MG63 (cell line): ENCODE measurements around the gene POLD3. TPM values are rescaled to one million over a fixed set of nuclear protein-coding genes. Genes with fewer than 3 reads are reported as not detected.
A peak's percentile ranks its signal among the peaks of the same experiment; 100 is the strongest.

Experiments
- DNase-seq: peaks from one replicate; pipeline ENCODE4 v3.0.0-alpha.2; 2020
- H3K27me3 ChIP-seq: fragments of 250-450 bp; sonication (Bioruptor Pico); 2 replicates; pipeline ENCODE4 v1.5.1; 2020; ENCODE audit warnings: mild to moderate bottlenecking, moderate library complexity
- H3K36me3 ChIP-seq: fragments of 250-450 bp; sonication (Bioruptor Pico); 2 replicates; pipeline ENCODE4 v1.5.1; 2020; ENCODE audit warnings: mild to moderate bottlenecking, moderate library complexity
- H3K4me3 ChIP-seq: fragments of 250-450 bp; sonication (Bioruptor Pico); 2 replicates; pipeline ENCODE4 v1.5.1; 2020; ENCODE audit warnings: mild to moderate bottlenecking, moderate library complexity
- H3K9me3 ChIP-seq: fragments of 250-450 bp; sonication (Bioruptor Pico); 2 replicates; pipeline ENCODE4 v1.5.1; 2020; ENCODE audit warnings: mild to moderate bottlenecking, moderate library complexity
- total RNA-seq: library from RNA; depleted of rRNA; stranded (reverse); fragments of >200 nt; shearing (Covaris generic); gene quantifications from 2 replicates; pipeline ENCODE4 v1.2.3, GENCODE V29; 2014; ENCODE audit warnings: low replicate concordance

Gene POLD3
- total RNA-seq, 1 experiment from 2014 or later = 22.9 TPM

DNA sequence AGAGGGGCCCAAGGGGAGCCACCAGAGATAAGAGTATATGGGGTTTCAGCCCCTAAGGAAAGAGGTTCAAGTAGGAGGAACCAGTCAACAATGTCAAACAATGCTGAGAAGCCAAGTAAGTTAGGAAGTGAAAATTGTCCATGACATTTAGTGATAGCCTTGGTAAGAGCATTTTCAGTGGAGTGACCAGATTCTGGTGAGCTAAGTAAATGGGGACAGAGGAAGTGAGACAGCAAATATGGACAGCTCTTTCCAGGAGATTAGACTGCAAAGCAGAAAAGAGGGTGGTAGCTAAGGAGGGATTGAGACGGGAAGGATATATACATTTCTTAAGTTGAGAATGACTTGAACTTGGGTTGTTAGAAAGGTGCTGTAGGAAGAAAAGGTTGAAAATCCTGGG lies 22.9 kb downstream of the POLD3 start:
- Histone ChIP-seq H3K4me3 (no peak overlapping the region), H3K9me3 (no peaks in the 10 kb centered on the region), H3K27me3 (no peaks in the 10 kb centered on the region), H3K36me3 (peaks cover 74% of the 10 kb centered on the region)
- no peak for DNase-seq

DNA sequence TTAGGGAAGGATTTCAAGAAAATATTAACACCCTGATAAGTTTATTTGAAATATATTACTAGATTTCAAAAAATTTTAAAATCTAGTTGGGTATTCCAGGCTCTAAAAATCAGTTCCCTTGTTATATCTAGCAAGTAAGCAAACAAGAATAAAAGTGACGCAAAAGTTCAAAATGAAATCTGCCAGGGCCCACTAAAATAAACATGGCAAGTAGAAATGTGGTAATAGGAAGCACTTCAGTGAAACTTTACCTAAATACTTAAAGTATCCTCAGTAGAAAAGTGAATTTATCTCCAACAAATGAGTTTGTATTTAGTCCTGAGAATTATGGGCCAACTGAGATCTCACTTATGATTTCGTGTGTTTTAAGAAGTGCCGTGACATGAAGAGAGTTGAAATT lies 23.6 kb downstream of the POLD3 start:
- no peak overlapping the region for H3K4me3 ChIP-seq
- no peaks in the 10 kb centered on the region for H3K27me3 ChIP-seq
- H3K9me3 ChIP-seq = no peaks in the 10 kb centered on the region
- no peak for DNase-seq
- H3K36me3 ChIP-seq = peaks cover 81% of the 10 kb centered on the region

- no peak for DNase-seq
- no peak overlapping the region for H3K4me3 ChIP-seq
- peaks cover 71% of the 10 kb centered on the region for H3K36me3 ChIP-seq
- no peaks in the 10 kb centered on the region for H3K27me3 ChIP-seq
- no peaks in the 10 kb centered on the region for H3K9me3 ChIP-seq
Measured at GRCh38 chr11:74620531-74620930, 28.1 kb downstream of the POLD3 start.

- no peak overlapping the region for H3K4me3 ChIP-seq
- no peak for DNase-seq
- no peaks in the 10 kb centered on the region for H3K9me3 ChIP-seq
- peaks cover 51% of the 10 kb centered on the region for H3K36me3 ChIP-seq
- H3K27me3 ChIP-seq = no peaks in the 10 kb centered on the region
Measured at GRCh38 chr11:74626130-74626529, 33.7 kb downstream of the POLD3 start.

- H3K4me3 ChIP-seq = no peak overlapping the region
- H3K9me3 ChIP-seq = no peaks in the 10 kb centered on the region
- no peak for DNase-seq
- H3K27me3 ChIP-seq = no peaks in the 10 kb centered on the region
- H3K36me3 ChIP-seq = peaks cover 51% of the 10 kb centered on the region
Measured at GRCh38 chr11:74626604-74627003, 34.2 kb downstream of the POLD3 start.

DNA sequence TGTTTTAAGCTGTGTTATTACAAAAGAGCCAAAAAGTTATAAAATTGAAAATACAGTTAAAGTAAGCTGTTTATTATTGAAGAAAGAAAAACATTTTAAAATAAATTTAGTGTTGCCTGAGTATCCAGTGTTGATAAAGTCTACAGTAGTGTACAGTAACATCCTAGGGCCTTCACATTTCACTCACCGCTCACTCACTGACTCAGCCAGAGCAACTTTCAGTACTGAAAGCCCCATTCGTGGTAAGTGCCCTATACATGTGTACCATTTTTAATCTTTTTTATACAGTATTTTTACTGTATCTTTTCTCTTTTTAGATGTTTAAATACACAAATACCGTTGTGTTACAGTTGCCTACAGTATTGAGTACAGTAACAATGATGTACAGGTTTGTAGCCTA lies 35.0 kb downstream of the POLD3 start:
- Histone ChIP-seq H3K4me3 (no peak overlapping the region), H3K27me3 (no peaks in the 10 kb centered on the region), H3K36me3 (peaks cover 53% of the 10 kb centered on the region), H3K9me3 (no peaks in the 10 kb centered on the region)
- DNase-seq = no peak

DNA sequence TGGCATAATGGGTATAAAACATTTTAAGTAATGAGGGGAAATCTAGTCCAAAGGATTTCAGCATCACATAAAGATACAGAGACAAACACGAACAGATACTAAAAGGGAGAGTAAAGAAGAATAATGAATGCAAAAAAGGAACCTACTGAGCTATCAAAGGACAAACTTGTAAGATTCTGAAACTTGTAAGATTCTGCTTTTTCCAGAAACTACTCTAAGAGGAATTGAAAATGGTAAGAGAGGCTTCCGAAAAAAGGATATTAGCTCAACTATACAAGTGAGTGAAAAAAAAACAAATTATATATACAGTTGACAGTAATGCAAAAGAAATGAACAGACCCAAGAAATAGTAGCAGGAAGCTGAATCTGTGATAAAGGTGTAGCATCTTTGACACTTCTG lies 37.7 kb downstream of the POLD3 start:
- no peak for DNase-seq
- Histone ChIP-seq H3K9me3 (no peaks in the 10 kb centered on the region), H3K27me3 (no peaks in the 10 kb centered on the region), H3K4me3 (no peak overlapping the region), H3K36me3 (peaks cover 61% of the 10 kb centered on the region)

DNA sequence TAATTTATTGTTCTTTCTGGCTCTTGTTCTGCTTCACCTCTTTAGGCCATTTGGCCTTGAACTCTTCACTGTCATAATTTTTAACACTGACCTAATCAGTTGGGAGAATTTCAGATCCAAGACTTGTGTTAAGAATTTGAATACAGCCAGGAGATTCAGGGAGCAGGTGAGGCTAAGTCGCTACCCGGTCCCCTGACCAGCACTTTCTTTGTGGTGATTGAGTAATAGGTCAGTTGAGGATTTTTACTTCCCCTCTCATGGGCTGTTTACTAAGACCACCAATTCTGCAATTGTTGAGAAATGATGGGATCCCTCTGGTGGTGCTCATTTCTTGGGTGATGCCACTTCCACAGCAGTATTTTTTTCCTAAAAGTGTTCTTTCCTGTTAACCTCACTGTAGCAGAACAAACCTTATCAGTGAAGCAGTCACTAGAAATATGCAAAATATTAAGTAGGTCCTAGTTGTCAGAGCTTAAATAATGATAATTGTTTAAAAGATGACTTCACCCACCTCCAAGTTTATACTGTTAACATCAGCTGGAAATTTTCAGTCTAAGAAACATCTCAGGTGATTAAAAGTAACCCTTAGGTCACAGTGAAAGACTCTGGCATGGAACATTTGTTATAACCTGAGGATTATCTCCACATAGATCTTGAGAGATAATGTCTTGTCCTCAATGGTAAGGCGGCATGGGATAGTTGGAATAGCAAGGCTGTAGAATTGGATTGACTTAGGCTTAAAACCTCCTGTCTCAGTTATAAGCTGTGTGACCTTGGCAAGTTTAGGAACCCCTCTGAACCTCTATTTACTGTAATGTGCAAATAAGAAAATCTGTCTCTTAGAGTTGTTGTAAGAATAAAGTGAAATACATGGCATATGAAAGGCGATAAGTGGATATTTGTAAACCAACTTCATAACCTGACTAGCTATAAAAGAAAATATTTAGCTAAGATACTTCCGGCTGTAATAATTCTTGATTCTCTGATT lies 41.3 kb downstream of the POLD3 start:
- DNase-seq = no peak
- Histone ChIP-seq H3K36me3 (peaks cover 74% of the 10 kb centered on the region), H3K27me3 (no peaks in the 10 kb centered on the region), H3K4me3 (no peak overlapping the region), H3K9me3 (no peaks in the 10 kb centered on the region)

DNA sequence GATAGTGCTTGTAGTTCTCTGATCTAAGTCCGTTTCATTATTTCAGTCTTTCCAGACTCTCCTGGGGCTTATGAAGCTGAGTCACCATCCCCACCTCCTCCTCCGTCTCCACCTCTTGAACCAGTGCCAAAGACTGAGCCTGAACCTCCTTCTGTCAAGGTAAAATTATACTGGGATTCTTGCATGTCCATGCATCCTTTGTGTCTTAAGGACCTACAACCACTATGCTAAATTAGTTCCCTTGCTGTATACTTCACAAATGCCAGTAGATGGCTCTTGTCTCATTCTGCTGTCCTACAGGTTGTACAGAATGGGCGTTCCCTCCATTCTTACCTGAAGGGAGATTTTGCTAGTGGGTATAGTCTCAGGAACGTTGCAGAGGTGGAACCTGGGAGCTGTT lies 42.2 kb downstream of the POLD3 start:
- Histone ChIP-seq H3K27me3 (no peaks in the 10 kb centered on the region), H3K36me3 (peaks cover 74% of the 10 kb centered on the region)
- peak; percentile 8 for DNase-seq

DNA sequence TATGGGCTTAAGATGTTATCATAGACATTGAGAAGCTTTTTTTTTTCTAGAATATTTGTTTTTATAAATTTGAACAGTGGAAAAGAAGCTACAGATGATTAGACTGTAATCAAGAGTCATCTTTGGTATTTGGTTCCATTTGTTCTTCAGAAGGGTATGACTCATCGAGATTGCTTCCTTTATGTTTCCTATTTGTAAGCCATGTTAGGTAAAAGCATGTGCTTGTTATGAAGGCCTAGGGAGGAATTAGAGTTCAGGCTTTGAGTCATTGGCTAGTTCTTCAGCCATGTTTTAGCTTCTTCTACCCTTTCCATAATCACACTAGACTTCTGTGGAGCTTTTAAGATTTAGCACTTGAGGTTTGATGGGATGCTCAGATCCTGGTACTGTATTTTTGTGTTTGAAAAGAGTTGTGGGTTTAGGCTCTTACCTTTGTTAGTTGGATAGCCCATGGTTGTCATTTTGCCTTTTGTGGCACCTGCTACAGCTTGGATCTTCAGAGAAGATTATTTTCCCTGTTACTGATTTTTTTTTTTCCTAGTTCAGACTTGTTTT lies 44.3 kb downstream of the POLD3 start:
- no peak for DNase-seq
- Histone ChIP-seq H3K27me3 (no peaks in the 10 kb centered on the region), H3K9me3 (no peaks in the 10 kb centered on the region), H3K4me3 (no peak overlapping the region), H3K36me3 (peaks cover 85% of the 10 kb centered on the region)

More for the DNA sequence above, 42.2 kb downstream of the POLD3 start:
- Histone ChIP-seq H3K4me3 (no peak overlapping the region), H3K9me3 (no peaks in the 10 kb centered on the region)

DNA sequence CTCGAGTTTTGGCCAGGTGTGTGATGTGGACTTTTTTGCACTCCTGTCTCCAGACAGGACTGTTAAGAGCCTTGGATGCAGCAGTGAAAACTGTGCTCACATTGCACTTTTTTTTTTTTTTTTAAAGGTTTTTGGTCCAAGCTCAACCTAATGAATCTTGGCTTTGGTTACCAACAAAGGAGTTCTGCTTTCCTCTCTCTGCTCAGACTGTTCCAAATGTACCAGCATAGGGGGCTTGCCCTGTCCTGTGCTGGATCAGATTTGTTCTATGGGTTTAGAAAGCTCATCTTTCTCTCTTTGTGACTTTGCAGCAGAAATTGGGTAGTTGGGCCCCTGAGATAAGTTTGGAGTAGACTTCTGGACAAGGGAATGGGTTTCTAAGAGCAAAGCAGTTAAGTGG lies 45.3 kb downstream of the POLD3 start:
- Histone ChIP-seq H3K27me3 (no peaks in the 10 kb centered on the region), H3K36me3 (peaks cover 81% of the 10 kb centered on the region), H3K9me3 (no peaks in the 10 kb centered on the region), H3K4me3 (no peak overlapping the region)
- DNase-seq = no peak

- no peaks in the 10 kb centered on the region for H3K27me3 ChIP-seq
- no peaks in the 10 kb centered on the region for H3K9me3 ChIP-seq
- H3K36me3 ChIP-seq = peaks cover 75% of the 10 kb centered on the region
- no peak overlapping the region for H3K4me3 ChIP-seq
- DNase-seq = no peak
Measured at GRCh38 chr11:74638869-74639268, 46.5 kb downstream of the POLD3 start.

DNA sequence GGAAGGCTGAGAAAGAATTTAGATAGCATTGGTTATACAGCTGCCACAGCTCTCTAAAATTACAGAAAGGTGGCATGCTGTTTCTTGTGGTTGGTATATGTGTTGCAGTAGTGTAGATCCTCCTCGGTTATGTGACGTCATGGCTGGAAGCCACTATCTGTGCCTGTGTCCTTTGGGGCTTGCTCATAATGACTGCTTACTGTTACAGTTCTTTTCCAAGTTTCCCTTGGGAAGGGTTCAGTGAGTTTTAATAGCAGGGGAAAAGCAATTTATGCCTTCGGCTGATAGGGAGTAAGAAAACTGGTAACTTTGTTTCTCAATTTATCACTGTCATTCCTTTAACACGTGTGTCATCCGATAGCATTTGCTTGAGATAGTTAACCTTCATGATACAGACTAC lies 47.2 kb downstream of the POLD3 start:
- no peak for DNase-seq
- H3K36me3 ChIP-seq = peaks cover 72% of the 10 kb centered on the region
- H3K4me3 ChIP-seq = no peak overlapping the region
- no peaks in the 10 kb centered on the region for H3K9me3 ChIP-seq
- H3K27me3 ChIP-seq = no peaks in the 10 kb centered on the region

DNA sequence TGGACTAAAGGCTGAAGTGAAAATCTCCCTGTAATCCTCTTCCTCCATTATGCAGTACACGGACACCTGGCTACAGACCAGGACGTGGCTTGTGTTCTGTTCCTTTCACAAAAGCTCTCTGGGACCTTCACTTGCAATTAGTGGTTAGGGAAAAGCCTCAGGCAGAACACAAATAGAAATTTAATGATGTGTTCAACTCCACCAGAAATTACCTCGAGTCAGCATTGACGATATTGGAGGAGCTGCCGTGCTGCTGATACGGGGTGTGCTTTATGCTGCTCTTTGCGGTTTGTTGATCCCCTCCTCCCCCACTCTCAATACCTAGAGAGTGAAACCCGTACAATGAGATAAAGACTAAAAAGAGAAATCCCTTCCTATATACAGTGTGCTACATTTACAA lies 48.9 kb downstream of the POLD3 start:
- peaks cover 61% of the 10 kb centered on the region for H3K36me3 ChIP-seq
- H3K4me3 ChIP-seq = no peak overlapping the region
- no peak for DNase-seq
- H3K9me3 ChIP-seq = no peaks in the 10 kb centered on the region
- no peaks in the 10 kb centered on the region for H3K27me3 ChIP-seq

DNA sequence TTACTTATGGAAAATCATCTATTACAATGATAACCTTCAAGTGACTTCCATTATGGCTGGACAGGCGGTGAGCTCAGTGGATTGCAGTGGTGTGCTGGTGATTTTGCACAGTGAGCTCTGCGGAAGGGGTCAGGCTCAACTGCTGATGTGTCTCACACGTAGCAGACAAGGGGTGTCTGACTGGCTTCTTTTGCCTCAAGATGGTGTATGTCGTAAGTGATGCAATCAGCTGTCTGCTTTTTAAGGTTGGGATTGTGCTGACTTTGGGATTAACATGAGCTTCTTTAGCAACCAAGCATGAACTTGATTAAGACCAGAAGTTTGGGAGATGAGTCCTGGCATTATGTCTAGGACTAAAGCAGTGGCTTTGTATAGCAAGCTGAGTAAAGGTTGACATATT lies 49.5 kb downstream of the POLD3 start:
- H3K4me3 ChIP-seq = no peak overlapping the region
- no peaks in the 10 kb centered on the region for H3K9me3 ChIP-seq
- peaks cover 57% of the 10 kb centered on the region for H3K36me3 ChIP-seq
- no peak for DNase-seq
- no peaks in the 10 kb centered on the region for H3K27me3 ChIP-seq

DNA sequence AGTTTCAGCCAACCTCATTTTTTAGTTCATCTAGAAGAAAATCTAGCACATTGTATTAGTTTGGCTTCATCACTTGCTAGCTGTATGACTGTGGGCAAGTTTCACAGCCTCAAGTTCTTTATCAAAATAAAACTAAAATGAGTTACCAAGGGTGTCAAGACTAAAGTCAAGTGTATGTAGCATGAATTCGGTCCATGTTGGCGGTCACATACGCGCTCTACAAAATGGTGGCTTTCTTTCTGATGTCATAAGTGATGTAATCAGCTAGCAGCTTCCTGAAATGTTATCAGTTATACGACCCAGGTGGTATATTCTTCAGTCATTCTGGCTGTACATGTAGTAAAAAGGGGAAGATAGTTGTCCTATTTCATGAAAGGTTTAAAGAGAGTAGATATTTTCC lies 50.5 kb downstream of the POLD3 start:
- Histone ChIP-seq H3K9me3 (no peaks in the 10 kb centered on the region), H3K36me3 (peaks cover 49% of the 10 kb centered on the region), H3K27me3 (no peaks in the 10 kb centered on the region), H3K4me3 (no peak overlapping the region)
- no peak for DNase-seq

GRCh38 chr11:74644081-74644480 lies 51.7 kb downstream of the POLD3 start:
- DNase-seq = no peak
- Histone ChIP-seq H3K36me3 (peaks cover 46% of the 10 kb centered on the region), H3K27me3 (no peaks in the 10 kb centered on the region)

GRCh38 chr11:74646215-74646614 lies 53.8 kb downstream of the POLD3 start:
- H3K4me3 ChIP-seq = no peak overlapping the region
- H3K9me3 ChIP-seq = no peaks in the 10 kb centered on the region
- DNase-seq = no peak
- no peaks in the 10 kb centered on the region for H3K27me3 ChIP-seq
- peaks cover 27% of the 10 kb centered on the region for H3K36me3 ChIP-seq

More at GRCh38 chr11:74644081-74644480, 51.7 kb downstream of the POLD3 start:
- no peaks in the 10 kb centered on the region for H3K9me3 ChIP-seq
- H3K4me3 ChIP-seq = no peak overlapping the region
